Mesenteric fat pad (tissue), 1 donor: Measurements from ENCODE around the gene POLD3. TPM values are rescaled to one million over a fixed set of nuclear protein-coding genes. Genes with fewer than 3 reads are reported as not detected.
"Not testable (repeated sequence)": the region's sequence is repeated elsewhere in the genome, so short reads cannot be mapped to it uniquely, and the experiment has no call there.

Source experiments
- DNase-seq: peaks from one replicate; pipeline ENCODE4 v3.0.0-alpha.2; 2020; ENCODE audit warnings: low spot score
- total RNA-seq: library from RNA; stranded (reverse); fragmentation: NEBNext Ultra II Directional; extraction: Animal tissue kit (Norgen Biotek cat#: 25700); gene quantifications from one replicate; pipeline ENCODE4 v1.2.1, GENCODE V29; 2021
- donor health status: DM: yes; HTN: yes; CAD: no.

The POLD3 gene
- total RNA-seq, 1 donor from 2014 or later: 12.5 TPM

DNA sequence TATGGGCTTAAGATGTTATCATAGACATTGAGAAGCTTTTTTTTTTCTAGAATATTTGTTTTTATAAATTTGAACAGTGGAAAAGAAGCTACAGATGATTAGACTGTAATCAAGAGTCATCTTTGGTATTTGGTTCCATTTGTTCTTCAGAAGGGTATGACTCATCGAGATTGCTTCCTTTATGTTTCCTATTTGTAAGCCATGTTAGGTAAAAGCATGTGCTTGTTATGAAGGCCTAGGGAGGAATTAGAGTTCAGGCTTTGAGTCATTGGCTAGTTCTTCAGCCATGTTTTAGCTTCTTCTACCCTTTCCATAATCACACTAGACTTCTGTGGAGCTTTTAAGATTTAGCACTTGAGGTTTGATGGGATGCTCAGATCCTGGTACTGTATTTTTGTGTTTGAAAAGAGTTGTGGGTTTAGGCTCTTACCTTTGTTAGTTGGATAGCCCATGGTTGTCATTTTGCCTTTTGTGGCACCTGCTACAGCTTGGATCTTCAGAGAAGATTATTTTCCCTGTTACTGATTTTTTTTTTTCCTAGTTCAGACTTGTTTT lies 44.3 kb downstream of the POLD3 start:
- DNase-seq: no peak

DNA sequence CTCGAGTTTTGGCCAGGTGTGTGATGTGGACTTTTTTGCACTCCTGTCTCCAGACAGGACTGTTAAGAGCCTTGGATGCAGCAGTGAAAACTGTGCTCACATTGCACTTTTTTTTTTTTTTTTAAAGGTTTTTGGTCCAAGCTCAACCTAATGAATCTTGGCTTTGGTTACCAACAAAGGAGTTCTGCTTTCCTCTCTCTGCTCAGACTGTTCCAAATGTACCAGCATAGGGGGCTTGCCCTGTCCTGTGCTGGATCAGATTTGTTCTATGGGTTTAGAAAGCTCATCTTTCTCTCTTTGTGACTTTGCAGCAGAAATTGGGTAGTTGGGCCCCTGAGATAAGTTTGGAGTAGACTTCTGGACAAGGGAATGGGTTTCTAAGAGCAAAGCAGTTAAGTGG lies 45.3 kb downstream of the POLD3 start:
- no peak for DNase-seq

DNA sequence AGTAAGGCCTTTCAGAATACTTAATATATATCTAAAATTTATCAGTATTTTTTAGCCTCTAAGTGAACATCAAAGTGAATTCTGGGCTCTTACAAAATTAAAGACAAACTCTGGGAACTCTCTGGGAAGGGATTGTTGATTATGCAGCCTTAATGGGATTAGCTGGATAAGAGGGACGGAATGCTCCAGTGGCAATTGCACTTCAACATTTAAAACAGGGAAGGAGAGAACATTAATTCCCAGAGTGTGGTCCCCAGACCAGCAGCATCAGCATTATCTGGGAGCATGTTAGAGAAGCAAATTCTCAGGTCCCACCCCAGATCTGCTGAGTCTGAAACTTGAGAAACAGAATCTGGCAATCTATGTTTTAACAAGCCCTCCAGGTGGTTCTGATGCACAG lies 46.5 kb downstream of the POLD3 start:
- no peak for DNase-seq

DNA sequence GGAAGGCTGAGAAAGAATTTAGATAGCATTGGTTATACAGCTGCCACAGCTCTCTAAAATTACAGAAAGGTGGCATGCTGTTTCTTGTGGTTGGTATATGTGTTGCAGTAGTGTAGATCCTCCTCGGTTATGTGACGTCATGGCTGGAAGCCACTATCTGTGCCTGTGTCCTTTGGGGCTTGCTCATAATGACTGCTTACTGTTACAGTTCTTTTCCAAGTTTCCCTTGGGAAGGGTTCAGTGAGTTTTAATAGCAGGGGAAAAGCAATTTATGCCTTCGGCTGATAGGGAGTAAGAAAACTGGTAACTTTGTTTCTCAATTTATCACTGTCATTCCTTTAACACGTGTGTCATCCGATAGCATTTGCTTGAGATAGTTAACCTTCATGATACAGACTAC lies 47.2 kb downstream of the POLD3 start:
- DNase-seq: no peak

DNA sequence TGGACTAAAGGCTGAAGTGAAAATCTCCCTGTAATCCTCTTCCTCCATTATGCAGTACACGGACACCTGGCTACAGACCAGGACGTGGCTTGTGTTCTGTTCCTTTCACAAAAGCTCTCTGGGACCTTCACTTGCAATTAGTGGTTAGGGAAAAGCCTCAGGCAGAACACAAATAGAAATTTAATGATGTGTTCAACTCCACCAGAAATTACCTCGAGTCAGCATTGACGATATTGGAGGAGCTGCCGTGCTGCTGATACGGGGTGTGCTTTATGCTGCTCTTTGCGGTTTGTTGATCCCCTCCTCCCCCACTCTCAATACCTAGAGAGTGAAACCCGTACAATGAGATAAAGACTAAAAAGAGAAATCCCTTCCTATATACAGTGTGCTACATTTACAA lies 48.9 kb downstream of the POLD3 start:
- DNase-seq: no peak

DNA sequence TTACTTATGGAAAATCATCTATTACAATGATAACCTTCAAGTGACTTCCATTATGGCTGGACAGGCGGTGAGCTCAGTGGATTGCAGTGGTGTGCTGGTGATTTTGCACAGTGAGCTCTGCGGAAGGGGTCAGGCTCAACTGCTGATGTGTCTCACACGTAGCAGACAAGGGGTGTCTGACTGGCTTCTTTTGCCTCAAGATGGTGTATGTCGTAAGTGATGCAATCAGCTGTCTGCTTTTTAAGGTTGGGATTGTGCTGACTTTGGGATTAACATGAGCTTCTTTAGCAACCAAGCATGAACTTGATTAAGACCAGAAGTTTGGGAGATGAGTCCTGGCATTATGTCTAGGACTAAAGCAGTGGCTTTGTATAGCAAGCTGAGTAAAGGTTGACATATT lies 49.5 kb downstream of the POLD3 start:
- no peak for DNase-seq

DNA sequence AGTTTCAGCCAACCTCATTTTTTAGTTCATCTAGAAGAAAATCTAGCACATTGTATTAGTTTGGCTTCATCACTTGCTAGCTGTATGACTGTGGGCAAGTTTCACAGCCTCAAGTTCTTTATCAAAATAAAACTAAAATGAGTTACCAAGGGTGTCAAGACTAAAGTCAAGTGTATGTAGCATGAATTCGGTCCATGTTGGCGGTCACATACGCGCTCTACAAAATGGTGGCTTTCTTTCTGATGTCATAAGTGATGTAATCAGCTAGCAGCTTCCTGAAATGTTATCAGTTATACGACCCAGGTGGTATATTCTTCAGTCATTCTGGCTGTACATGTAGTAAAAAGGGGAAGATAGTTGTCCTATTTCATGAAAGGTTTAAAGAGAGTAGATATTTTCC lies 50.5 kb downstream of the POLD3 start:
- no peak for DNase-seq

DNA sequence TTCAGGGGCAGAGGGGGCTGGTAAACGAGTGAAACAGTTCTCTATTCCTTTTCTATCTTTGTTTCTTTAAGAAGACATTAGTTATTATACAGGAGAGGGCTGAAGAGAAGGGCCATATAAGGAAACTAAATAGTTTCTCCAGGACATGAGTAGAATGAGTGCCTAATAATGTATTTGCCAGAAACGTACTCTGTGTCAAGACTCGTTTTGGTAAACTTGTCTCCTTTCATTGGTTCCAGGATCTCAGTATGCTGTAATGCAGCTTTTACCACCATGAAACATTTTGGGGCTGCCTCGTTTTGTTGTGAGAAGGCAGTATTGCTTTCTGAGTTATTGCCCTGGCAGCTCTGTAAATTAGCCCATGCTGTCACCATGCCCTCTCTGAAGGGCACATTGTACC lies 51.7 kb downstream of the POLD3 start:
- DNase-seq: no peak

DNA sequence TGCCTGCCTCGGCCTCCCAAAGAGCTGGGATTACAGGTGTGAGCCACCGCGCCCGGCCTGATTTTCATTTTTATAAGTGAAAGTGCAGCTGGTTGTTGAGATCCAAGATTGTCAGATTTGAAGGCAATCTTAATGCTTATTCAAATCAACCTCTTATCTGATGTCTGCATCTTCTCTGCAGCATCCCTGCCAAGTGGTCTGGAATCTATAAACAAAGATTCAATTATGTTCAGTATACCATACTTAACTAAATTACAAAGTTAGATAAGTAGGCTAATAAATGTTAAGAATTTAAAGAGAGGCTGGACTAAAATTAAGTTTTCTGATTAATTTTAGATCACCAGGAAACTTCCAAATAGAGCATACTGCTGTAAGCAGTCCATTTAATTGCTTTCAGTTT lies 53.8 kb downstream of the POLD3 start:
- DNase-seq: no peak

DNA sequence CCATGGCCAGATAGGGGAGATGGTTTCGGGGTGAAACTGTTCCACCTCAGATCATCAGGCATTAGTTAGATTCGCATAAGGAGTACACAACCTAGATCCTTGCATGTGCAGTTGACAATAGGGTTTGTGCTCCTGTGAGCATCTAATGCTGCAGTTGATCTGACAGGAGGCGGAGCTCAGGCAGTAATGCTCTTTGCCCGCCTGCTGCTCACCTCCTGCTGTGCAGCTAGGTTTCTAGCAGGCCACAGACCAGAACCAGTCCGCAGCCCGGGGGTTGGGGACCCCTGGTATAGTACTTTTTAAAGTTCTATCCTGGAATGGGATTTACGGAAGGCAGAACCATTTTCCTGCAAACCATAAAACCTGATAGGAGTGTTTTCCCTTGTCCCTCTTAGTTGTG lies 54.6 kb downstream of the POLD3 start:
- DNase-seq: no peak

DNA sequence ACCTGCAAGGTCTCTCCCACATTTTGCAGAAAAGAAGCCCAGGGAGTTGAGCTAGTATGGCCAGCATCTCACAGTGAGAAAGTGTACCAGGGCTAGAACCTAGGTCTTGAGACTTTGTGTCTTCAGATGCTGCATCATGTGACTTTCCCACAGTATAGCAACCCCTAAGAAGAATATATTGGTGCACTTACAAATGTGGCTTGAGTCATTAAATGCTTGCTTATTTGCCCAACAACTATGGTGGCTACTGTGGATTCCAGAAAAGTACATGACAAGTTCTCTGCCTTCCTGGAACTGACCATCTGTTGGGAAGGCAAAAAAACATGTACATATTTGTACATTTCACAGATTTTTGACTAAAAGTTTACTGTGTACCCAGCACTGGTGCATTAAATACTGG lies 55.0 kb downstream of the POLD3 start:
- no peak for DNase-seq

DNA sequence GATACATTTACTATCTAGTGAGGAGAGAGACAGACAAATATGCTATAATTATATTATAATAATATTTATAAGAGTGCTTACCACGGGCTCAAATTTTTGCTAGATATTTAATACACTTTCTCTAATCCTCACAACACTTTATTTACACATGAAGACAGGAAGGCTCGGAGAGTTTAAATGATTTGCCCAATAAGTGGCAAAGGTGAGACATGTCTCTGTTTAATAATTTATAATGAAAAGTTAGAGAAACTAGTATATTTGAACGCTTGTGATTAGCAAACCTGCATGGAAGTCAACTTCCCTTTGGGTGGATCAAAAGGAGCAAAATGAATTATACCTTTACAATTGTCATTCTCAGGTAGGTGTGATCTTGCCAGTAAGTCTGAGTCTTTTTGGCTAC lies 55.4 kb downstream of the POLD3 start:
- DNase-seq: no peak

DNA sequence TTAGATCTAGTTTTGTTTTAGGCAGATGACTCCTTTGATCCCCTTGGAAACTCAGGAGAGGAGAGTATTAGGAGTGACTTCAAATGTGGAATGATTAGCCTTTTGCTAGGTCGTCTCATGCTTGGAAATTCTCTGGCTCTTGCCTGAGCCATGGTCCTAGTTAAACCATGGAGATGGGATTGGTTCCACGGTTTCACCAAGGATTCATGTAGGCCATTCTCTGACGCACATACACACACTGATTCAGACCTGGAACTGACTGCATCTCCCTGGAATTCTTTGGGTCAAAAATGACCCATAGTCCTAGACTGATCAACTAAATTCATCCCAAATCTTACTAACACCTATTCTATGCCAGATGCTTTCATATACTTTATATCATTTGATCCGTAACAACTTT lies 56.5 kb downstream of the POLD3 start:
- DNase-seq: no peak

DNA sequence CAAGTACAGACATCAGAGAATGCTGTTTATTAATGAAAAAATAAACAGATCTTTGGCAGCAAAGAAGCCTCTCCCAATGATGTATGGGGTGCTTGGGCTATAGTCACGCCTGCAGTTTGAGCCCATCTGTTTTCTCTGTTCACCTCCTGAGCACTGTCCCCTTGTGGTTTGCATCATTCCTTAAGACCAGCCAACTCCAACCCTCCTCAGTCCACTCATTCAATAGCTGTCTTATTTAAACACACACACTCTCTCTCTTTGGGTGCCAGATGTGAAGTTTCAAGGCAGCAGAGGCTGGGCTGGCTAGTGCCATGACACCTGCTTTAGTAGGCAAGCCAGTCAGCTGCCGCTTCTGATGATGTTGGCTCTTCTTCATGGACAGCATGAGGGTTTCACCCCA lies 58.1 kb downstream of the POLD3 start:
- no peak for DNase-seq

DNA sequence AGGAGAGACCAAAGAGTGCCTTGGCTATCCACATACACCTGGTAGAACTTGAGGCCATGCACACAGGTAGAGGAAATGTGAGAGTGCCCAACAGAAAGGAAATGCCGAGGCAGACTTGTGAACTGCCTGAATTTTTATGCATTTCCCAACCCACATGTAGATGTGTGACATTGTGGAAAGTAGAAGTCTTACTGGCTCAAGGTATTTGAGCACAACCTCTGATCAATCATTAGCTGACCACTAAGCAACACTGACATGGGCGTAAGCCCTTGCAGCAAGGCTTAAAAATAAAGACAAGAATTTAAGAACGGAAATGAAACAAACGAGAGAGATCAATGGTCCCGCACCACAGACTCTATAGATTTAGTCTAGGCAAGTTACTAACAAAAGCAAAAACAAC lies 62.6 kb downstream of the POLD3 start:
- no peak for DNase-seq

DNA sequence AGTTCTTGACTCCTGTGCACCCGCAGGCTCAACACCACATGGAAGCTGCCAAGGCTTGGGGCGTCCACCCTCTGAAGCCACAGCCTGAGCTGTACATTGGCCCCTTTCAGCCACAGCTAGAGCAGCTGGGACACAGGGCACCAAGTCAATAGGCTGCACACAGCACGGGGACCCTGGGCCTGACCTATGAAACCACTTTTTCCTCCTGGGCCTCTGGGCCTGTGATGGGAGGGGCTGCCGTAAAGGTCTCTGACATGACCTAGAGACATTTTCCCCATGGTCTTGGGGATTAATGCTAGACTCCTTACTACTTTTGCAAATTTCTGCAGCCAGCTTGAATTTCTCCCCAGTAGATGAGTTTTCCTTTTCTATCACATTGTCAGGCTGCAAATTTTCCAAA lies 66.7 kb downstream of the POLD3 start:
- not testable (repeated sequence) for DNase-seq

DNA sequence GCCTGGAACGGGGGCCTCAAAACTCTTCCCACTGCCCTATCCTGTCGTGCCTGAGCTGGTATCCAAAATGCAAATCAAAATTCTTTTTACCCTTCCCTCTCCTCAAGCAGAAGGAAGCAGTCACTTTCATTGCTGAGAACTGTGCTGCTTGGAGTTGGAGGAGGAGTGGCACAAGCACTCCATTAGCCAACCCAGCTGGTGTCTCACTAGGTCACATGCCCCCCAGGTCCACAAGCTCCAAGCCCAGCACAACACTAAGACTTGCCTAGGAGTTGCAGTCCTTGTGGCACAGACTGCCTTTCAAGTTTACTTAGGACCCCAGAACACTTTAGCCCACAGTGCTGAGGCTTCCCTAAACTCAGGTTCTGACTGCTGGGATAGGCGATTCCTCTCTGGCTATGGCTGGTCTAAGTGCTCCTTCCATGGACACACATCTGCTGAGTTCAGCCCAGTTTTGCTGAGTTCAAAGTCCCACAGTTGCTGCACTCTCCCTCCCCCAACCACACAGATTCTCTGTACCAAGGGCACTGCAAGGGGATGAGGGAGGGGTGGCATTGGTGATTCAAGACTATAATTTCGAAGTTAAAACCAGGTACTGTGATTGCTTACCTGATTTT lies 70.2 kb downstream of the POLD3 start:
- DNase-seq: no peak

DNA sequence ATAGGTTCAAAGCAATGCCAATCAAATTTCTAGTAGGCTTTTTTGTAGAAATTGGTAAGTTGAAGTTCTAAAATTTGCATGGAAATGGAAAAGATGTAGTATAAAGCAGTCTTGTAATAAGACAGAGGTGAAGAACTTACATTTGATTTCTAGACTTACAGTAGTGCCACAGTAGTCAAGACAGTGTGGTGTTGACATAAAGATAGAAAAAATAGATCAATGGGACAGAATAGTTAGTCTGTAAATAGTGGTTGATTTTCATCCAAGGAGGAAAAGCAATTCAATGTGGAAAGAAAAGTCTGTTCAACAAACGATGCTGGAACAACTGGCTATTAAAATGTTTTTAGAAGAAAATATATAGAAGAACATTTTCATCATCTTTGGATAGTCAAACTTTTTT lies 70.9 kb downstream of the POLD3 start:
- no peak for DNase-seq

DNA sequence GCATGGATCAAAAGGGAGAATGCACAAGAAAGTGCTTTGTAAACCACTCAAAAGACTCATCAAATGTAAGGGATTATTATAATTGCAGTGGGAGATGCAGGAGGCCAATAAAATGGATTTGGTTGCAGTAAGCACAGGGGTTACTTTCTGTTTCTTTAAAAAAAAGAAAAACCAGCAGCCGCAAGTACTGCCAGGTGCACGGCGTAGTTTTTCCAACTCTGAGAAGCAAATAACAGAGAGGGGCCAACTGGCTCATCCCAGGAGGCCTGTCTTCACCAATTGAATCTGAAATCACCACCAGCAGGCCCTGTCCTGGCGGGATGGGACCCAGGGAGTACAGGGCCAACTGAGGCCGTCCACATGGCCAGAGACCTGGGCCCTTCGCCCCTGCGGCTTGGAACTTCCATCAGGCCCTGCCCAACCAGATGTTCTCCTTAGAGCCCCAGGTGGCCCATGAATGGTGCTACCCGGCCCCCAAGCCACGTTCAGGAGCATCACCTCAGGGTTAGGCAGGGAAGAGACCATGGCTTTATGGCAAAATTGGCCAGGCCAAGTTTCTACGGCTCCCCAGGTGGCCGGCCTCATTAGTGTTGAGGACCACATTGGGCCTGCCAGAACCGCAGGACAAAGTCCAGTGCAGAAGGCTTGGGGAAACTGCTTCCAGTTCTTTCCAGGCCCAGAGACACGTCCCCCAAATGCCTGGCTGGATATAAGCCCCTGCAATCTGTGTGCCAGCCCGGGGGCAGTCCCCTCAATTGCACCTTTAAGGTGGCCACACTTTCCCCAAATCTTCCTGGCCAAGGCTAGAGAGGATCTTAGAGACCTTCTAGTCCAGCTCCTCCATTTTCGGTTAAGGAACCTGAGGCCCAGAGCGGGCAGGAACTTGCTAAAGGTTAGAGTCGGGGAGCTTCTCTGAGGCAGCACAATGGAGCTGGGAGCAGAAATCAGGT lies 77.1 kb downstream of the POLD3 start:
- no peak for DNase-seq

DNA sequence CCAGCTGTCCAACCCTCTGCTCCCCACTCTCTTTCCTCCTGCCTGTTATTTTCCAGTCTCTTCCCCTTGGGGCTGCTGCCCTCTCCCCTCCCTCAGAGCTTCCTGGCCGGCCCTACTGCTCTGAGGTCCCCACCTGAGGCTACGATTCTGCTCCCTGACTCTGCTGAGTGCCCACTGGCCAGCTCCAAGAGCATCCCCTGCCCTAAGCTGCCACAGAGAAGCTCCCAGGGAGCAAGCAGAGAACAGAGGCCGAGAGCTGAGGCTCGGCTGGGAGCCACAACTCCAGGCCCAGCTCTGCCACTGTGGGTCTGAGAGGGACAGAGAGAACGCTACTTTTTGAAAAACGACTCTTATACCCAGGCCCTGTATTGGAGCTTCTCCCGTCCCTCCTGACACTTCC lies 77.8 kb downstream of the POLD3 start:
- no peak for DNase-seq

DNA sequence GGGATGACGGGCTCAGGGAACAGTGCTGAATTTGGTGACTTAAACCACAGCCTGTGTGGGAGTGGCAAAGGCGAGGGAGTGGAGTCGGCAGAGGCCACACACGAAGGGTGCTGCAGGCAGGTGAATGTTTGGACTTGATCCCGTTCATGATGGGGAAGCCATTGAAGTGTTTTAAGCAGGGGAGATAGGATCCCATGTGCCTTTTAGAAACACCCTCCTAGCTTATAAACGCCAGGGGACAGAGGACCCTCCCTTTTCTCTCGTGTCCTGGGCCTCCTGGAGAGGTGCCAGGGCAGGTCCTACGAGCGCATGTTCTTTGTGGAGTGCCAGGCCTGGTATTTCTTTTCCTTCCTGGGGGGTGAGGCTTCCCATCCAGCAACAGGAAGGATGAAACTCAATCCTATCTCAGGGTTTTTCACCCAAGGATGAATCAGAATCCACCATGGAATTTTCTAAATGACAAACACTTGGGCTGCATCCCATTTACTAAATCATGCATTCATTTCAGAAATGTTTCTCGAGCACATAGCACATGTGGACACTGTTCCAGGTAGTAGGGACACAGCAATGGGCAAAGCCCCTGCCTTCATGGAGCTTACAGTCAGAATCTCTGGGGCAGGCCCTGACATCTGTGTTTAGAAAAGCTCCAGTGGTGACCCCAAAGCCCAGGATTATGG lies 79.3 kb downstream of the POLD3 start:
- no peak for DNase-seq

DNA sequence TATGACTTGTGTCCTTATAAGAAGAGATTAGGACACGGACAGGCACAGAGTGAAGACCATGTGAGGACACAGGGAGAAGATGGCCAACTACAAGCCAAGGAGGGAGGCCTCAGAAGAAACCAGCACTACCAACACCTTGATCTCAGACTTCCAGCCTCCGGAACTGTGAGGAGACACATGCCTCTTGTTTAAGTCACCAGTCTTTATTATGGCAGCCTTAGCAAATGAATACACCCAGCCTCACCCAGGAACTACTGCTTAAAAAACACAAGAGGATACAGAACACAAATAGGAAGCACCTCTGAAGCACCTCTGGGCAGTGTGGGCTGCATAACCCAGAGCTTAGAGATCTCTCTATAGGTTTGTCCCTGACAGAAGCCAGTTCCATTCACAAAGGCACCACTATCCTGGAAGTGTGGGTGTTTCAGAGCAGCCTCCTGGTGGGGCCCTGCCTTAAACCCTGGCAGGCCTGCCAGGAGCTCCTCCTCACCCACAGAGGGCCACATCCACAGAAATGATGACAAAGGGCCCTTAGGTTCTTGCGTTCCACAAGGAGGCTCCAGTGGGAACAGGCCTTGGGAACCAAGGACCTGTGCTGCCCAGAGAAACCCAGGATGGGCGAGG lies 80.1 kb downstream of the POLD3 start:
- DNase-seq: no peak
